GM21737 (cell line): ENCODE results near the gene SLC1A3.
"Not testable (repeated sequence)": the region's sequence is repeated elsewhere in the genome, so short reads cannot be mapped to it uniquely, and the experiment has no call there.

Experiments used
- ATAC-seq: cut with Tn5 transposase; IDR thresholded peaks from one replicate; pipeline ENCODE4 v1.9.1; 2021; ENCODE audit warnings: mild to moderate bottlenecking, moderate library complexity; ENCODE audit not compliant: unreplicated experiment

SLC1A3 gene

DNA sequence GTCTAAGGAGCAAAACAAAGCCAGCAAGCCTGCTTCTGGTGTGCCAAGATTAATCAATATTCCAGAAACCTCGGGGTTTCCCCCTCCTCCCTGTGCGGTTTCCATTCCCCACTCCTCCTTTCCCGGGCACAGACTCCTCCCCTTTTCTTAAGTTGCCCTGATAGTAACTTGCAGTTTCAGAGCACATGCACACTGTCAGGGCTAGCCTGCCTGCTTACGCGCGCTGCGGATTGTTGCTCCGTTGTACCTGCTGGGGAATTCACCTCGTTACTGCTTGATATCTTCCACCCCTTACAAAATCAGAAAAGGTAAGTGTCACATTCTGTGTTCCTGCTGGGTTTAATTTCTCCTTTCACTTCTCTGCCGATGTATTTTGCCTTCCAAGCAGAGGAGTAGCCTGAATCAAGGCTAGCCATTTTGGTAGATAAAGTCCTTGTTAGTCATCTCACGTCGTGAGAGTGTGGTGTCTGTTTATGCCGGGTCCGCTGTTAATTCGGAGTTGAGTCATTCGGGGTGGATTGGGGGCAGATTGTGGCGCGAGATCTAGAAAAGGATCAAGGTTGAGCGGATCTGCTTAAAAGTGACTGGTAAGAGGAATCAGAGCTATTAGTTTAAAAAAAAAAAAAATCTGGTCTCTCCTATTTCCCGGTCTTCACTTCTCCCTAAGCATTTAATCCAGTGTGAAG is at the start of gene SLC1A3:
SLC1A3 (plus strand) TSS at position 179 of the 686 bp plus-strand sequence. CDS start 1,818 bp downstream, outside the sequence.
- peak; percentile 93 for ATAC-seq

DNA sequence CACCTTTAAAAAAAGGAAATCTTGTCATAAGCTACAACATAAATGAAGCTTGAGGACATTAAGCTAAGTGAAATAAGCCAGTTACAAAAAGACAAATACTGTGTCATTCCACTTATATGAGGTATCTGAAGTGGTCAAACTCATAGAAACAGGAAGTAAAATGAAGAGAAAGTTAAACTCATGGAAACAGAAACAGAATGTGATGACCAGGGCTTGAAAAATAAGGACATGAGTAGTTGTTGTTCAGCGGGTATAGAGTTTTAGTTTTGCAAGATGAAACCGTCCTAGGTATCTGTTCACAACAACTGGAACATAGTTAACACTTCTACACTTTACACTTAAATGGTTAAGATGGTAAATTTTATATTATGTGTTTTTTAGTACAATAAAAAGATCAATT is 47.8 kb upstream of the SLC1A3 start:
- ATAC-seq = no peak

DNA sequence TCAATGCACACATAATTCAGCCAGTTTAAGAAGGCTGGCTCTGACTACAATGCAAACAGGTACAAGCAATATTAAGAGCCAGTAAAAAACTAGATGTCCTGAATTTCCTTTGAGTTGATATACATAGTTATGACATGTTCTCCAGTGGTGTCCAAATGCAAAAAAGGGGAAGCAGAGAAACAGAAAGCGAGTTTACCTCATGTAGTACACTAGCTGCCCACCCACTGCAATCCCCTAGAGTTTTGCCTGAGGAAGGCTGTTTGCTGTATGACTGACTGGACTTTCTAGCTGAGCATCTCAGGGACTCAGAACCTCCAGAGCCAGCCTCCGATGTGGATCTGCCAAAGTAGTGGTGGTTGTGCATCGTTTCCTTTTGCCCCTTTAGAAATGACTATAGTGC is 44.8 kb upstream of the SLC1A3 start:
- ATAC-seq = no peak

DNA sequence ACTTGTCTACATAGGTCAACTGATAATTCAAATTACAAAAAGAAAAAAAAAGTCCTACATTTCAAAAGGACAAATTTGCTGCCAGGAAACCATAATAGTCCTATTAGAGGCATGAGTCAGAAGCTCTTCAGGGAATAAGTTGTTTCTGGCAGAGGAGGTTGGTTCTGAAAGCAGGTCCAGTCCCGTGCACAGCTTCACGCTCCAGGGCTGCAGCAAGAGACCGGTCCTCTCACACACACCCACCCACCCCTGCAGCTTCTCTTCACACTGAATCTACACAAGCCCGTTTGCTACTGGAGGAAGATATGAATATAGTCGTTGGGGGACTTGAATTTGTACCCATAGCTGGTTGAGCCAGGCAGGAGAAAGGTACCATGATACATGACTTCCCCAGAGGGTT is 36.9 kb upstream of the SLC1A3 start:
- ATAC-seq = no peak

DNA sequence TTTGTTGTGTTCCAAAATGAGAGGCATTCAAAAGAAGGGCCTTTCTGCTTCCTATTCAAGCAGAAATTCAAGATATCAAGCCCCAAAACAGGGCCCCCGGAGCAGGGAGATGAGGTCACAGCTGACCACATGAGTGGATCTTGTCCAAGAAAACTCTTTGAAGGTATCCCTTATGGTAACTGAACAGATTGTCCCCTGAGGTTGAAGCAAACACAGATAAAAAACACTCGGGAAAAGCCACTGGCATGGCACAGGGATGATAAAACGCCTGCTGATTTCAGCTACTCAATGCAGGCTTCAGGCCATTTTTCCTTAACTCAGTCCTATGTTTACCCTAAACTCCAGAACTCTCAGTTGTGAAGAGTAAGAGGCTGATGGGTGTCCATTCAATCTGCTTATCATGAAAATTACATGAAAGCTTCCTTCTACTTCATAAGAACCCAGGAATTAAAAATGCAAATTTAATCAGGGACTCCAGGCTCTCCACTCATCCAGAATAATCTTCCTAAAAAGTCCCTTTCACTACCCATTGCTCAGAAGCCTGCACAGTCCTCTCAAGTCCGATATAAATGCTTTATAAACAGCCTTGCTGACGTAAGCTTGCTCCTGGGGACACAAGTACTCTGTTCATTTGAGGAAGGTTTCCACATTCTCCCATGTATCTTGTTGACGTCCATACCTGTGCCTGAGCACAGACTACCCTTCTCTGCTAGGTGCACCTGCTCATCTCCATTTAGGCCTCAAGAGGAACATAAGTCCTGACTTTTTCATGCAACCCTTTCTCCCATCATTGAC is 35.9 kb upstream of the SLC1A3 start:
- ATAC-seq = no peak

DNA sequence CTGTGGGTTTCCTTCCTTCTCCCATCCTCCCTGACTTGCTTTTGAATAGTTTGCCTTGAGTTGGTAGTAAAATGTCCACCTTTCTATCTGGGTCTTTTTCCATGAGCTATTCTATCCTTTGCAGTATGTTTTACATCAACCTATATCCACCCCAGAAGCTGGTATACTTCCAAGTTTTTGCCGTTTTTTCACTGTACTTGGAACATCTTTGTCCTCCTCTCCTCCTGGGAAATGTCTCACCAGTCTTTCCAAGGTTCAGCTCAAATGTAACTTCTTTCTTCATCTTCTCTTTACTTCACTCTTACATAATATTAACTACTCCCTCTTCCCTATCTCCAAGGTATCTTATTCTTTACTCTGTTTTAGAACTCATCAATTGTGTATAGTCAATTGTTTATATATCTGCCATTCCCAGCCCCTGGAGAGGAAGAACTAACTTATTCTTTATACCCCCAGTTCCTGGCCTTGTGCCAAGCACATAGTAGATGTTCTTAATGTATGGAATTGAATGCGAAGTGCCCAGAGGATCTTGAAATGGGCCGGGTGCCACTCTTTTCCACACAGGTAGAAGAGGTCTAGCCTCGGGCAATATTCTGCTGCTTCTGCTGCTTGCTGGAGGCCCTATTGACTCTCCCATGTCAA is 34.9 kb upstream of the SLC1A3 start:
- no peak for ATAC-seq

DNA sequence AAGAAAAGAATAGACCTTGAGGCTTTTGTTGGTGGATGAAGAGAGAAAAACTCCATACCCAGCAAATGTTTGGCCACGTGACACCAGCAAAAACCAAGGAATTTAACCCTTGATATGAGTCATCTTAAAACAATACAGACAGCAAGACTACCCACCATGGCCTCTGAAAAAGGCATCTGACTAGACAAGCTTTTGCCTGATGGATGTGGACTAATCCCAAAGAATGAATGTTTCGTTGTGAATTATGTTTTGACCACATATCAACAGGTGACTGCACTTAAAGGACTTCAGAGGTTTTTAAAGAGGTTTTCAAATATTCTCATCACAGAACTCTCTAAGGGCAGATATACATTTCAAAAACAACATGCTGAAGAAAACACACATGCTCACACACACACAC is 33.0 kb upstream of the SLC1A3 start:
- ATAC-seq = no peak

DNA sequence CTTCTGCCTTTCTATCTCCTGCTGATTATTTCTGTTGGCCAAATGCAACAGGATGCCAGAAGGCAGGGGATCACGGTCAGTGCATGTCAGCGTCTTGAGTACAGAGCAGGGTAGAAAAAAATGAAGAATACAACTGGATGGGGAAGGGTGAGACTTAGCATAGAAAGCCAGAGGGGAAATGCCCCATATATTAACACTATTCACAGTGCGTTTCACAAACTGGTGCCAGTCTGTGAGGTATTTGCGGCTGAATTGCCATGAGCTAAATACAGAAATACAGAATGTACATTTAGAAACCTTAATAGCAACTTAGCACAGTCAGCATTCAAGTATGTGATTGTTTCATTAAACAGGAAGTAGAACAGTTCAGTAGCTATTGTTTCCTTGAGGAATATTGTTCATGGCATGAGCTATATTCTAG is 31.0 kb upstream of the SLC1A3 start:
- ATAC-seq = no peak

DNA sequence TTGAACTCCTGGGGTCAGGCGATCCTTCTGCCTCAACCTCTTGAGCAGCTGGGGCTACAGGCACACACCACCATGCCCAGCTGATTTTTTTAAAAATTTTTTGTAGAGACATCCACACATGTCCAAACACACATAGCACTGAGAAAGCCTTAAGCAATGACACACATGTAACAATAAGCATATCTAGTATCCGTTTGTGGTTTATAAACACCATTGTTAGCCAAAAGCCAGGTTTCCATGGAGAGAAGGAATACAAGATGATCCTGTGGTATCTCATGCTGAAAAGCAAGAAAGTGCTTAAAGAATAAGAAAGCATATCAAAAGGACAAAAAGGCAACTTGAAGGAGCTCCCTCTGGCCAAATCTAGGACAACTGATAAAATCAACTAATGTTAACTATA is 29.7 kb upstream of the SLC1A3 start:
- ATAC-seq = no peak

DNA sequence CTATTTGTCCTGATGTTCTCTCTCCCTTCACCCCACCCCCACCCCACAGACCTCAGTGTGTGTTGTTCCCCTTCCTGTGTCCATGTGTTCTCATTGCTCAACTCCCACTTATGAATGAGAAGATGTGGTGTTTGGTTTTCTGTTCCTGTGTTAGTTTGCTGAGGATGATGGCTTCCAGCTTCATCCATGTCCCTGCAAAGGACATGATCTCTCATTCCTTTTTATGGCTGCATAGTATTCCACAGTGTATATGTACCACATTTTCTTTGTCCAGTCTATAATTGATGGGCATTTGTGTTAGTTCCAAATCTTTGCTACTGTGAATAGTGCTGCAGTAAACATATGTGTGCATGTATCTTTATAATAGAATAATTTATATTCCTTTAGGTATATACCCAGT is 26.5 kb upstream of the SLC1A3 start:
- ATAC-seq = not testable (repeated sequence)

DNA sequence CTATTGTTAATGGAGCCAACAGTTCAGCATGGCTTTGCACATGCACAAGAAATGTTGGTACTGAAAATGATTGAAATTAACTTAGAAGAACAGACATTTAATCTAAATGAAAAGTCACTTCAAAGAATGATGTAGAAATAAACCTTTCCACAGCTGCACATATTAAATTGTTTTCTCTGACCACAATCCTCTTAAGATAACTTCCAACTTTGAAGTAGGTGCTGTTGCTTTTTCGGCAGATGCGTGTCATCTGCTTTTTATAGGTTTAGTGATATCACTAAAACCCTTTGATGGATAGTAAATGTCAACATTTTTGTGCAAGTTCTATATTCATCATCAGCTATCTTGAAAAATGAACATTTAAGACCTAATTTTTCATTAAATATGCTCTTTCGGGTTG is 25.3 kb upstream of the SLC1A3 start:
- no peak for ATAC-seq

DNA sequence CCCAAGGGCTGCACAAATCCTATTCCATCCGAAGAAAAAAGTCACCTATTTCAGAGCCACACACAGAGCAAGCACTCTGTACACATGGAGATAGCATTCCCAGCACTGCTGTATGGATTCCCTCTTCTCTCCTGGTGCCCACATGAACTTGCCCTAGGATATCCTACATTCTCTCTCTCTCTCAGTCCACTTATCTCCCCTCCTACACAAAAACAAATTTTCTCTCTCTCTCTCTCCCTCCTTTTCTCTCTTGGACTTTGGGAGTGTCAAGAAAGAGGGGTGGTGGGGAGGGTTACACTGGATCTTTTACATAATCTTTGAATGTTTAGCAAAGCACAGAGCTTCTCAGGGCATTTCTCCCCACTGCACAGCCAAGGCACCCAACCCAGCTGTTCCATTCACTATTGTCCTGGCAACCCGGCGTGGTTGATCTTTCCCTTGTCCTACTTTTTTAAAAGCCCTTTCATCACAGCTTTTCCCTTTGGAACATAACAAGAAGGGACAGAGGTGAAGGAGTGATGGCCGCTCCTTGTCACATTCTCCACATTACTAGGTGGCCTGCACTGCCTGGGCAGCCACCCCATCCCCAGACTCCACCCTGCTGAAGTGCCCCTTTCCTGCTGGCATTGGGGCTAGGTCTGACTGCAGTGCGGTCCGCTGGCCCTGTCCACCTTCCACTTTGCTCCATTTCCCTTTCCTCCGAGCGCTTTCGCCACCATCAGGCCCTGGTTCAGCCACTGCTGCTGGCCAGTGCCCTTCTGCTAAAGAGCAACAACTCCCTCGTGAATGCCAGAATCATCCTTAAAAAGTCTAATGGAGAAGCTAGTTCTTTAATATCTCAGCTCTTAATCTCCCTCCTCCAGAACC is 22.2 kb upstream of the SLC1A3 start:
- no peak for ATAC-seq

DNA sequence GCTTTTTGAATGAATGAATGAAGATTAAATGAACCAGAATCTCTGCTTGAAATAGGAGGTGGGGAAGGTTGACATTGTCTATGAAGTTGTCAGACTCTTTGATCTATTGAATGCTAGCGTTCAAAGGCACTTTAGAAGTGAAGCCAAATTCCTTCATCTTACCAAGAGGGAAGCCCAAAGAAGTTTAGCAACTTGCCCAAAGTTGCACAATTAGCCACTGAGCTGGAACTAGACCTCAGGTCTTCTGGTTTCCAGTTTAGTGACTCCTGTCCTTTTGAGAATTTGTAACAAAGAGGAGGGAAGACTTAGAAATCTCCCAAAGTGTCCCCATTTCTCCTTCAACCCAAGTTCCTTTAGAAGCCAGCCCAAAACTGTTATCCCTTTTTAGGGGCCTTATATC is 20.7 kb upstream of the SLC1A3 start:
- no peak for ATAC-seq

DNA sequence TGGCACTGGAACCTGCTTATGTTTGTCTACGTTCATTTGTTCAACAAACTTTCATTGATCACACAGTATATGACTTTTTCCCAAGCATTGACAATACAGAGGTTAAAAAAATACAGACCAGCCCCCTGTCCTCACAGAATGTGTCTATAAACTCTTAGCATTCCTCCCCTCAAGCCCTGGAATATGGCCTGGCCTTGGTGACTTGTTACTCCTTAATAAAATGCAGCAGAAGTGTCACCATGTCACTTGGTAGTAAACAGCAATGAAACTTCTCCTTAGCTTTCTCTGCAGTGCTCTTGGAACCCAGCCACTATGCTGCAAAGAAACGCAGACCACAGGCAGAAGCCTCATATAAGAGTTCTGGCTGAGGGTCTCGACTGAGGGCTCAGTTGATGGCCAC is 19.1 kb upstream of the SLC1A3 start:
- ATAC-seq = no peak

DNA sequence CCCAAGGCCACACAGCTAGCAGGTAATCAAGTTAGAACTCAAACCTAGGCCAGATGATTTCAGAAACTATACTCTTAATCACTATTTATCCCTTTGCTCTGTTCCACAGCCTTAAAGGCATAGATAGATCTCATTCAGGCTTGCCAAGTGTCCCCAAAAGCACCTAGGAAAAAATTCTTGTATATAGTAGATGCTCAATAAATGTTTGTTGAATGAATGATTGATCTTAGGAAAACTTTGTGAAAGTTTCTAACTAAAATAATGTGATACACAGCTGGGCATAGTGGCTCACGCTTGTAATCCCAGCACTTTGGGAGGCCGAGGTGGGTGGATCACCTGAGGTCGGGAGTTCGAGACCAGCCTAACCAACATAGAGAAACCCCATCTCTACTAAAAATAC is 16.7 kb upstream of the SLC1A3 start:
- ATAC-seq = not testable (repeated sequence)

DNA sequence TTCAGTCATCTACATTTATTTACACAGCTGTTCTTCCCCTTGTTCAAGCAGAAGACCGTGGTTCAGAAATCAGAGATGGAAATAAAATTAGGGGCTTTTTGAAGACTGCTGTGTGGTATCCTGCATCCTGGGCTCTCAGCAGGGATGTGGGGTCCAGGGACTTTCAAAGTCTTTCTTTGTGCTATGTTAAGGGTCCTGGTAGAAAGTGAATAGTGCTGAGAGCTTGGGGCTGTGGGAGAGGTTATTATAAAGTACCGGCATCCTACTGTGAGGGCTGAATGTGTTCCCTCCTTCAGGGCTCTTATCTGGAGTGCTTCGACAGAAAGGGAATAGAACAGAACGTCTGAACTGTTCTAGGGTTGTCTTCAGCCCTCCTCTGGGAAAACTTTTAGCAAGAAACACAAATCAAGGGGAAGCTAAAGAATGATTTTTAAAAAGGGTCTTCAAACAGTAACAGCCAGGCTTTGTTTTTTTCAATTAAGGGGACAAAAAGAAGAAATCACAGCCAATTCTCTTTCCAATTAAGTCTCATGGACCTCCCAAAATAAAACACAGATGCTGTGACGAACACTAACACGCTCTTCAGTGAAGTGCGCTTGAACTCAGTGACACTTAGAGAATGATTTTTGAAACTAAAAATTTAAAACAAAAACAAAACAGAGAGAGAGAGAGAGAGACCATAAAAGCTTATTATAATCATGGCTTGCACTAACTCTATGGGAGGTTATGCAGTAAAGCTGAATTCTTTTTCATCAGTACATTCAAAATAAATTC is 15.7 kb upstream of the SLC1A3 start:
- no peak for ATAC-seq

DNA sequence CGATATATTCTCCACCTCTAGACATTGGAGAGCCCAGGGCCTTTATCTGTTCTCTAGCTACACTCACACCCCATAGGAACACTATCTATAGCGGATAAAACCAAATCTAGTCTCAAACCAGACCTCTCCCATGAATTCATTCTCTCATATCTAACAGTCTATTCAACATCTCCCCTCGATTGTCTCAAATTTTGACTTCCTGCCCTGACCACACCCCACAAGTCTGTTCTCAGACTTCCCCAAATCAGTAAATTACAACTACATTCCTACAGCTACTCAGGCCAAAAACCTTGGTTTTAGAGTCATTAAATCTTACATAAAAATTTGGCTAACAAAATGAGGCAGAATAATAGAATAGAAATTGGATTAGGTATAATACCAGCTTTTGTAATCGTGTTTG is 12.5 kb upstream of the SLC1A3 start:
- no peak for ATAC-seq

DNA sequence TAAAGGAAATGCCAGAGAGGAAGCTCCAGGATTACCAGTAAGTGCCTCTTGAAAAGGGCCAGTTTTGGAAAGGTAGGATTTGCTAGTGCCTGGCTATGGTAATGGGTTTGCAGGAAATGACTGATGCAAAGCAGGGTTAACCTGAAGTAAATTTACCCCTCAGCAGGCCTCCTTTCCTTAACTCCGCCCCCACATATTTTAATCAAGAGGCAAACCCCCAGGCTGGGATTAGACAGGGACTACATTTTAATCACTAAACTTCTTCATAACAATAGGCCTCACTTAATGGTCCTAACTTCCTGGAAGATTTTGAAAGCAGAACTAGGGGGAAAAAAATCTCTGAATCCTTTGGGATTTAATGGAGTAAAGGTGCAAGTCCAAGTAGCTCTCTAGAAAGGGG is 10.2 kb upstream of the SLC1A3 start:
- ATAC-seq = no peak

DNA sequence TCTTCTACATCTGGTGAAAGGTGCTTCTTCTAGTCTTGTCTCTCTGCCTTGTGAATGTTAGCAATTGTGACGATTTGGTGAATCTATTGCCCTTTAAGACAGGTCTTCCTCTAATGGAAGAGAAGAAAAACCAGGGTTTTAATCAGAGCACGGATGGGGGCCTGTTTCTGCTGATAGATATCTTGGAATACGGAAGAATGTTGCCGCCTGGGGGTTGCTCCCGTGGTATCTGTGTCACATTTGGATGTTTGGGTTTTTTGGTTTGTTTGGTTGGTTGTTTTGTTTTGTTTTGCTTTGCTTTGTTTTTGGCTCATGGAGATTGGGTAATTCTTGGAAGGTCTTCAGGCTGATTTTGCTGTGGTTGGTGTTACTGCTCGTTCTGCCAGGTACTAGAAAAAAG is 9.7 kb upstream of the SLC1A3 start:
- ATAC-seq = no peak

DNA sequence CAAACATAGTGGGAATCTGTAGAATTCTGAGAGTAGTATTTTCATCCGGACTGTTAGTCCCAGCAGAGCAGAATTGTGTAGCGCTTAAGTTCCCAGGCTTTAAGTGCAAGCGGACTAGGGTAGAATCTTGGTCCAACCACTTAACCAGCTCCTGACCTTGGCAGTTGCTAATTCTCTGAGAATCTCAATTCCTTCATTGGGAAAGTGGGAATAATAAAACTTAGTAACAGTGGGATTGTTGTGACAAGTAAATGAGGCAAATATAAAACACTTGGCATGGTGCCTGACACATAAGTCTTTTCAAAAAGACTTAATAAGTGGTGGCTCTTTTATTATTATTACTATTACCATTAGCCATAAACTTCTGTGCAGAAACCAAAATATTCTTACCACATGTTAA is 8.4 kb upstream of the SLC1A3 start:
- ATAC-seq = no peak
